HG03097 (cell line): Measurements from ENCODE around the gene HYAL4.
"Not testable (repeated sequence)": the region's sequence is repeated elsewhere in the genome, so short reads cannot be mapped to it uniquely, and the experiment has no call there.

Source experiments
- ATAC-seq: cut with Tn5 transposase; IDR thresholded peaks from one replicate; pipeline ENCODE4 v1.9.1; 2021; ENCODE audit not compliant: unreplicated experiment, low FRiP score

Gene HYAL4

GRCh38 chr7:123845823-123846216 lies 851 bp downstream of the HYAL4 start:
- ATAC-seq, result no peak

- no peak for ATAC-seq
Observed at GRCh38 chr7:123846217-123846891, 1.4 kb downstream of the HYAL4 start.

GRCh38 chr7:123847868-123848267 lies 2.9 kb downstream of the HYAL4 start:
- ATAC-seq, result no peak

- ATAC-seq, result no peak
Observed at GRCh38 chr7:123849855-123850254, 4.9 kb downstream of the HYAL4 start.

GRCh38 chr7:123851404-123851803 lies 6.4 kb downstream of the HYAL4 start:
- not testable (repeated sequence) for ATAC-seq

- not testable (repeated sequence) for ATAC-seq
Observed at GRCh38 chr7:123854291-123854690, 9.3 kb downstream of the HYAL4 start.

GRCh38 chr7:123856428-123856827 lies 11.5 kb downstream of the HYAL4 start:
- not testable (repeated sequence) for ATAC-seq

GRCh38 chr7:123860848-123861247 lies 15.9 kb downstream of the HYAL4 start:
- ATAC-seq, result no peak

- no peak for ATAC-seq
Observed at GRCh38 chr7:123862775-123863174, 17.8 kb downstream of the HYAL4 start.

GRCh38 chr7:123863461-123863860 lies 18.5 kb downstream of the HYAL4 start:
- no peak for ATAC-seq

GRCh38 chr7:123864012-123864411 lies 19.0 kb downstream of the HYAL4 start:
- no peak for ATAC-seq

GRCh38 chr7:123864436-123864835 lies 19.5 kb downstream of the HYAL4 start:
- no peak for ATAC-seq

GRCh38 chr7:123864966-123865365 lies 20.0 kb downstream of the HYAL4 start:
- no peak for ATAC-seq

- ATAC-seq, result peak; percentile 95
Observed at GRCh38 chr7:123865517-123866117, 20.6 kb downstream of the HYAL4 start.

- ATAC-seq, result no peak
Observed at GRCh38 chr7:123867225-123867624, 22.3 kb downstream of the HYAL4 start.

- ATAC-seq, result no peak
Observed at GRCh38 chr7:123871998-123872867, 27.3 kb downstream of the HYAL4 start.

- no peak for ATAC-seq
Observed at GRCh38 chr7:123872908-123873307, 27.9 kb downstream of the HYAL4 start.

- ATAC-seq, result no peak
Observed at GRCh38 chr7:123876557-123877256, 31.7 kb downstream of the HYAL4 start.

- ATAC-seq, result no peak
Observed at GRCh38 chr7:123879628-123880027, 34.7 kb downstream of the HYAL4 start.

GRCh38 chr7:123881300-123881699 lies 36.3 kb downstream of the HYAL4 start:
- ATAC-seq, result no peak

- no peak for ATAC-seq
Observed at GRCh38 chr7:123883154-123883553, 38.2 kb downstream of the HYAL4 start.
